Fibroblast of skin of scalp (primary cell): ENCODE results near the gene MTSS2.

Experiments
- DNase-seq: peaks from one replicate; pipeline ENCODE4 v3.0.0-alpha.2; 2013

MTSS2 gene

GRCh38 chr16:70665806-70666735, 19.8 kb downstream of the MTSS2 start:
- no peak for DNase-seq

GRCh38 chr16:70665113-70665694, 20.6 kb downstream of the MTSS2 start:
- DNase-seq = no peak

GRCh38 chr16:70664325-70665112, 21.3 kb downstream of the MTSS2 start:
- no peak for DNase-seq

GRCh38 chr16:70663524-70664324, 22.1 kb downstream of the MTSS2 start:
- no peak for DNase-seq

- DNase-seq = no peak
Observed at GRCh38 chr16:70662991-70663523, 22.8 kb downstream of the MTSS2 start.

- peak; percentile 69 for DNase-seq
Observed at GRCh38 chr16:70661918-70662641, 23.8 kb downstream of the MTSS2 start.

- no peak for DNase-seq
Observed at GRCh38 chr16:70661534-70661917, 24.3 kb downstream of the MTSS2 start.

- DNase-seq = no peak
Observed at GRCh38 chr16:70660672-70661350, 25.0 kb downstream of the MTSS2 start.

GRCh38 chr16:70659953-70660671, 25.7 kb downstream of the MTSS2 start:
- DNase-seq = no peak

GRCh38 chr16:70659546-70659945, 26.3 kb downstream of the MTSS2 start:
- DNase-seq = no peak

- DNase-seq = no peak
Observed at GRCh38 chr16:70658921-70659320, 26.9 kb downstream of the MTSS2 start.

GRCh38 chr16:70657956-70658355, 27.9 kb downstream of the MTSS2 start:
- no peak for DNase-seq

- no peak for DNase-seq
Observed at GRCh38 chr16:70656712-70657263, 29.1 kb downstream of the MTSS2 start.

GRCh38 chr16:70656065-70656711, 29.7 kb downstream of the MTSS2 start:
- no peak for DNase-seq

- peak; percentile 84 for DNase-seq
Observed at GRCh38 chr16:70653809-70654771, 31.8 kb downstream of the MTSS2 start.

- no peak for DNase-seq
Observed at GRCh38 chr16:70653406-70653805, 32.4 kb downstream of the MTSS2 start.

- no peak for DNase-seq
Observed at GRCh38 chr16:70652322-70652721, 33.5 kb downstream of the MTSS2 start.

GRCh38 chr16:70651524-70651923, 34.3 kb downstream of the MTSS2 start:
- DNase-seq = peak; percentile 23
